Upper lobe of right lung (tissue), 1 donor: ENCODE measurements around the gene MAGEF1. TPM values are rescaled to one million over a fixed set of nuclear protein-coding genes. Genes with fewer than 3 reads are reported as not detected.

ENCODE experiments used
- ATAC-seq: fragments of 200-7000 bp; cut with Tn5 transposase; one replicate; pipeline ENCODE4 v1.9.1; 2020; ENCODE audit warnings: mild to moderate bottlenecking, moderate library complexity
- DNase-seq: peaks from one replicate; pipeline ENCODE4 v3.0.0-alpha.2; 2020
- H3K27ac ChIP-seq: fragments of 200-600 bp; one replicate; pipeline ENCODE4 v1.8.0; 2022
- H3K27me3 ChIP-seq: fragments of 200-600 bp; one replicate; pipeline ENCODE4 v1.8.0; 2022; ENCODE audit warnings: mild to moderate bottlenecking
- H3K36me3 ChIP-seq: fragments of 200-600 bp; one replicate; pipeline ENCODE4 v1.8.0; 2022
- H3K4me1 ChIP-seq: fragments of 200-600 bp; one replicate; pipeline ENCODE4 v1.8.0; 2022
- H3K4me3 ChIP-seq: fragments of 200-600 bp; one replicate; pipeline ENCODE4 v1.8.0; 2022; ENCODE audit warnings: mild to moderate bottlenecking
- H3K9me3 ChIP-seq: fragments of 200-600 bp; one replicate; pipeline ENCODE4 v1.8.0; 2022
- intact Hi-C: fragments of 100-400 bp; cut with DNase I; formaldehyde crosslinking; loops from one replicate; pipeline ENCODE4 v1.11.0; 2022
- long read RNA-seq: library from polyadenylated mRNA; unstranded; transcript quantifications from one replicate; pipeline ENCODE4 v2.0.0, GENCODE V29; 2021
- total RNA-seq: library from RNA; stranded (reverse); fragmentation: NEBNext Ultra II Directional; extraction: Animal tissue kit (Norgen Biotek cat#: 25700); gene quantifications from one replicate; pipeline ENCODE4 v1.2.1, GENCODE V29; 2021
- TF ChIP-seq, protein P1 (sequence below): fragments of 200-600 bp; IDR thresholded peaks from one replicate; pipeline ENCODE4 v1.8.0; 2022; ENCODE audit warnings: antibody characterized with exemption
- donor health status: DM: no; HTN: yes; CAD: no; lungs with severe emphysema.

Gene MAGEF1, protein sequence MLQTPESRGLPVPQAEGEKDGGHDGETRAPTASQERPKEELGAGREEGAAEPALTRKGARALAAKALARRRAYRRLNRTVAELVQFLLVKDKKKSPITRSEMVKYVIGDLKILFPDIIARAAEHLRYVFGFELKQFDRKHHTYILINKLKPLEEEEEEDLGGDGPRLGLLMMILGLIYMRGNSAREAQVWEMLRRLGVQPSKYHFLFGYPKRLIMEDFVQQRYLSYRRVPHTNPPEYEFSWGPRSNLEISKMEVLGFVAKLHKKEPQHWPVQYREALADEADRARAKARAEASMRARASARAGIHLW
- total RNA-seq, result 30.3 TPM
- long read RNA-seq, transcript MAGEF1-201 (1 exons, 1,636 nt), result major isoform, 80 of 80 reads
- long read RNA-seq, partial matches to known transcripts, result 0 of 80 reads
- long read RNA-seq, other reads (novel, unspliced or antisense), result 0 of 80 reads

DNA sequence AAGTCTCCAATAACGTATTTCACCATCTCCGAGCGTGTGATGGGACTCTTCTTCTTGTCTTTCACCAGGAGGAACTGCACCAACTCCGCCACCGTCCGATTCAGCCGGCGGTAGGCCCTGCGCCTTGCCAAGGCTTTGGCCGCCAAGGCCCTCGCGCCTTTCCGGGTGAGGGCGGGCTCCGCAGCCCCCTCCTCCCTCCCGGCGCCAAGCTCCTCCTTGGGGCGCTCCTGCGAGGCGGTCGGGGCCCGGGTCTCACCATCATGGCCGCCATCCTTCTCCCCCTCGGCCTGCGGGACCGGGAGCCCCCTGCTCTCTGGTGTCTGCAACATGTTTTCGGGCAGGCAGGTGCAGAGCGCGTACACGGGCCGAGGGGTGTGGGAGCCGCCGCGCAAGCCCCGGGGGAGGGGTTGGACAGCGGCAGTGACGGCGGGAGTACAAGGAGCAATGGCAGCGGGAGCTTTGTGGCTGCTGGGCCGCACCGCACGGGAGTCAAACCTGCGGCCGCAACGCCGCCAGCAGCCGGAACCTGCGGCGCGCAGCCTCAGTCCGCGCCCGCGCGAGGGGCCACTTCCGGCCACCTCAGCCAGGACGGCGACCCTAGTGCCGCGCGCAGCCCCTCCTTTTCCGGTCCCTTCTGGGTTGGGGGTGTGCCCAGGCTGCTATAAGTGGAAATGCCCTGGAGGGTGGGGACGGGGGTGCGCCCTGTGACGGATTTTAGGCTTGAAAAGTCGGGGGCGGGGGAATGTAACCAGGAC, at the start of gene MAGEF1:
TSS of gene MAGEF1 (minus strand) at position 572 of the 755 bp plus-strand sequence. CDS start at position 329, 243 bp downstream.
- intact Hi-C loops, result no loop called here
- H3K4me1 ChIP-seq, result peaks cover 16% of the 10 kb centered on the region
- no peaks in the 10 kb centered on the region for H3K27me3 ChIP-seq
- H3K27ac ChIP-seq, result peak within 1 kb of the TSS; percentile 97
- TF ChIP-seq, protein P1, sequence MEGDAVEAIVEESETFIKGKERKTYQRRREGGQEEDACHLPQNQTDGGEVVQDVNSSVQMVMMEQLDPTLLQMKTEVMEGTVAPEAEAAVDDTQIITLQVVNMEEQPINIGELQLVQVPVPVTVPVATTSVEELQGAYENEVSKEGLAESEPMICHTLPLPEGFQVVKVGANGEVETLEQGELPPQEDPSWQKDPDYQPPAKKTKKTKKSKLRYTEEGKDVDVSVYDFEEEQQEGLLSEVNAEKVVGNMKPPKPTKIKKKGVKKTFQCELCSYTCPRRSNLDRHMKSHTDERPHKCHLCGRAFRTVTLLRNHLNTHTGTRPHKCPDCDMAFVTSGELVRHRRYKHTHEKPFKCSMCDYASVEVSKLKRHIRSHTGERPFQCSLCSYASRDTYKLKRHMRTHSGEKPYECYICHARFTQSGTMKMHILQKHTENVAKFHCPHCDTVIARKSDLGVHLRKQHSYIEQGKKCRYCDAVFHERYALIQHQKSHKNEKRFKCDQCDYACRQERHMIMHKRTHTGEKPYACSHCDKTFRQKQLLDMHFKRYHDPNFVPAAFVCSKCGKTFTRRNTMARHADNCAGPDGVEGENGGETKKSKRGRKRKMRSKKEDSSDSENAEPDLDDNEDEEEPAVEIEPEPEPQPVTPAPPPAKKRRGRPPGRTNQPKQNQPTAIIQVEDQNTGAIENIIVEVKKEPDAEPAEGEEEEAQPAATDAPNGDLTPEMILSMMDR, result no peak
- peak within 1 kb of the TSS; percentile 90 for H3K4me3 ChIP-seq
- H3K36me3 ChIP-seq, result no peaks in the 10 kb centered on the region
- DNase-seq (peak; percentile 92), ATAC-seq (peak; percentile 96)
- H3K9me3 ChIP-seq, result no peaks in the 10 kb centered on the region

DNA sequence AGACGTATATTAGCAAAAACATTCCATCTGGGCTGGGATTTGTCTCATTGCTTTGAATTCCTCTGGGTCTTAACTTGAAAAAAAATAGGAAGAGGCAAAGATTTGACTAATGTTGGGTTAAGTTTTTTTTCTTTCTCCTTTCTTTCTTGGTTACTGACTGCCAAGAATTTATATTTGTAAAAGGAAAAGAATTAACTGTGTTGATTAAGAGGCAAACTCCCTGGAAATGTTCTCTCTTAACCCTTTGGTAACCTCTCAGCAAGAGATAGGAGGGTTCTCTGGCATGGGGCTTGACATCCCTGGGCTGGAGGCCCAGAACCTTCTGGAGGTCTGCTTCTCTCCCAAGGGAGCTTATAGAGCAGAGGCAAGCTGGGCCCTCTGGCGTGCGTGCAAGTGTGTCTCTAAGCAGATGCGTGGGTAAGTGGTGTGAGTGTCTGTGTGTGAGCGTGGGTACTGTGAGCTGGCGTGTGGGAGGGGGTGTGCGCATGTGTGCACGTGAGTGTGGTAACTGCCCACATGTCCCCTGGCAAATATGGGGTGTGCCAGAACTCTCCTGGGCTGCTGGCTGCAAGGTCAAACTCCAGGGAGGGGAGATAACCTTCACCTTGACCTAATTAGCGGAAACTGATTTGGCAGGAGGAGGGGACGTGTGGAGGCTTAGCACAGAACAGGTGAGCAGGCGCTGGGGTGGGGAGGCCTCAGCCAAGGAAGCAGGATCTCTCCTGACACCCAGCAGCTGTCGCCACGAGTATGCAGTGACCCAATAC, 49.4 kb upstream of the MAGEF1 start:
- H3K9me3 ChIP-seq, result no peaks in the 10 kb centered on the region
- no peaks in the 10 kb centered on the region for H3K4me1 ChIP-seq
- intact Hi-C loops, result no loop called here
- H3K27ac ChIP-seq, result no peak overlapping the region
- H3K36me3 ChIP-seq, result no peaks in the 10 kb centered on the region
- H3K4me3 ChIP-seq, result no peak overlapping the region
- H3K27me3 ChIP-seq, result no peaks in the 10 kb centered on the region
- DNase-seq (no peak), ATAC-seq (no peak)
- TF ChIP-seq, protein P1, result no peak

DNA sequence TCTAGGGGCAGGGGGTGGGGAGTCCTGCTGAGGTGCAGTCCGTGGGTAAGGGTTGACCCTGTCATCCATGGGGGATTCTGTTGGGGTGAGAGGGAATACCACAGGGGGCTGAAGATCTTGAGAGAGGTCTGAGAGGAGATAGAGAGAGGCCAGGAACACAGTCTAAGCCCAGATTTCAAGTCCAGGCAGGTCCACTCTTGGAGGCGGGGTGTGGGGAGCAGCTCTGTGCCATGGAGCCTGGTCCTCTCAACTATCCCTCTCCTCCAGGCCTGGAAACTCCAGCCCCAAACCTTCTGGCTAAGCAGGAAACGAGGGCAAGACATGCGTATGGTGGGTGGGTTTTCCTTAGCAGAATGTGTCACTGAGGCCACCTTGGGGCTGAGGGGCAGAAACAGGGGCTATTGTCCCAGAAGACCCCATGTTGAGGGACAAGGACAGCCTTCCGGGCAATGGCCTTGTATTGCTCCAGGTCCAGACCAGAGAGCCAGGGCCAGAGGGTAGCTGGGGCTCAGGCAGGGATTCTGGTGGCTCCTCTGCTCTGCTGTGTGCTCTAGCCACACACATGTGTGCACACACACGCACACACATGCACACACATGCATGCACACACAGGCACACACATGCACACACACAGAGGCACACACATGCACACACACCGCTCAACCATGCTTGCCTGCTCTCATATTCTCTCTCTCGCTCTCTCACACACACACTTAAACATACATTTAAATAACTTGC, 48.6 kb upstream of the MAGEF1 start:
- TF ChIP-seq, protein P1, result no peak
- no peak overlapping the region for H3K4me3 ChIP-seq
- no peaks in the 10 kb centered on the region for H3K36me3 ChIP-seq
- no peaks in the 10 kb centered on the region for H3K27me3 ChIP-seq
- DNase-seq (no peak), ATAC-seq (no peak)
- no peaks in the 10 kb centered on the region for H3K9me3 ChIP-seq
- intact Hi-C loops, result no loop called here
- H3K4me1 ChIP-seq, result no peaks in the 10 kb centered on the region
- H3K27ac ChIP-seq, result no peak overlapping the region

DNA sequence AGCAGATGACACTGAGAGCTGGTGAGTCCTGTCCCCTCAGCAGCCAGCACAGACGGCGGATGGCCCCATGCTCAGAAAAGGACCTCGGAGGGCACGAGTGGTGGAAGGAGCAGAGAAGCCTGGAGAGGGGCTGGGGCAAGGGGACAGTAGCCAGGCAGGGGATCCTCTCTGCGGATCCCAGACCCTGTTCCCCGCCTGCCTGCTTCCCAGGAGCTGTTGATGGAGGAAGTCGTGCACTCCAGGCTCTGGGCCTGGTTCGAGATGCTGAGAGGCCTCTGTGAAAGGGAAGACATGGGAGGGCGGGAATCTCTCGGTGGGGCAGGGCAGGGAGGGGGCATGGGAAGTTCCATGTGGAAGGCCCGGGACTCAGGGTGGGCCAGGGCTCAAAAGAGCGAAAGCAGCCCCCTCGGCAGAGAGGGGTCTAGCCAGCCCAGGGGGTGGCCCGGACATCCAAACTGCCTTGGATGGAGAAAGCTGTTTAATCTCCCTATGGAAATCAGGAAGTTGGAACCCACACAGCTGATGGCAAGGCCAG, 47.9 kb upstream of the MAGEF1 start:
- Histone ChIP-seq H3K27ac (no peak overlapping the region), H3K27me3 (no peaks in the 10 kb centered on the region), H3K4me1 (no peaks in the 10 kb centered on the region), H3K4me3 (no peak overlapping the region), H3K36me3 (no peaks in the 10 kb centered on the region), H3K9me3 (no peaks in the 10 kb centered on the region)
- intact Hi-C loops, result no loop called here
- no peak for ATAC-seq
- no peak for DNase-seq
- TF ChIP-seq, protein P1, result no peak

DNA sequence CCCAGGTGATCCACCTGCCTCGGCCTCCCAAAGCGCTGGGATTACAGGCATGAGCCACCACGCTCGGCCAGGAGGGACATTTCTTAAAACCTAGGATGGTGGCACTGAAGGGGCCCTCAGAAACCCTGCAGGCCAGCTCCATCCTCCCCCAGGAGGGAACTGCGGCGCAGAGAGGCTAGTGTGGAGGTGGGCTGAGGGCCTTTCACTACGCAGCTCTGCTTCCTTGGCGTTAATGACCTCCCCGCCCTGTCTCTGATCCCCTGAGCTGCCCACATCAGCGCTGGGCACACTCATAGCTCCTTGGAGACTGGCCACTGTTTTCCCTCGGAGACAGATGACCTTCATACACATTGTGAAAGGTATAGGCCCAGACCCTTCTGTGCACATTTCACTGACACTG, 46.2 kb upstream of the MAGEF1 start:
- DNase-seq (no peak), ATAC-seq (no peak)
- intact Hi-C loops, result no loop called here
- TF ChIP-seq, protein P1, result no peak
- Histone ChIP-seq H3K36me3 (no peaks in the 10 kb centered on the region), H3K4me1 (no peaks in the 10 kb centered on the region), H3K27me3 (no peaks in the 10 kb centered on the region), H3K9me3 (no peaks in the 10 kb centered on the region), H3K27ac (no peak overlapping the region), H3K4me3 (no peak overlapping the region)
